Measurements from ENCODE around the gene SMPD3. TPM values are rescaled to one million over a fixed set of nuclear protein-coding genes. Genes with fewer than 3 reads are reported as not detected.

Gene SMPD3
- total RNA-seq, 1 experiment from 2014 or later = 0.70 TPM

- Histone ChIP-seq H4K8ac (replicated peaks; ENCODE audit: insufficient read length, low read depth, low read length) (no peak overlapping the region), H3K79me2 (ENCODE audit: insufficient read depth, low read length) (no peaks in the 10 kb centered on the region), H2AK5ac (ENCODE audit: insufficient read length, low read length) (no peak overlapping the region), H3K9me3 (ENCODE audit: control insufficient read depth, low read depth, low read length) (no peaks in the 10 kb centered on the region), H3K79me1 (ENCODE audit: insufficient read depth, low read depth, low read length, poor library complexity, severe bottlenecking) (no peaks in the 10 kb centered on the region), H2BK15ac (ENCODE audit: low read depth, low read length) (no peak overlapping the region), H3K27me3 (ENCODE audit: insufficient read depth, low read length) (no peaks in the 10 kb centered on the region), H4K5ac (ENCODE audit: insufficient read length, low read depth, low read length) (no peak overlapping the region), H3K14ac (ENCODE audit: insufficient read depth, low read length) (no peak overlapping the region), H3K23ac (ENCODE audit: insufficient read length, low read depth, low read length) (no peak overlapping the region), H4K91ac (ENCODE audit: insufficient read length, low read depth, low read length) (no peak overlapping the region), H3K4ac (ENCODE audit: low read depth, low read length) (no peak overlapping the region), H2BK12ac (ENCODE audit: insufficient read length, low read depth, low read length) (no peak overlapping the region), H3K27ac (ENCODE audit: insufficient read length, low read depth, low read length) (no peak overlapping the region), H3K9ac (ENCODE audit: extremely low read depth, insufficient read length, low read length) (no peak overlapping the region), H3K56ac (ENCODE audit: insufficient read length, low read depth, low read length) (no peak overlapping the region), H3K23me2 (ENCODE audit: insufficient read length, low read depth, low read length, poor library complexity, severe bottlenecking) (no peaks in the 10 kb centered on the region), H3T11ph (ENCODE audit: low read length) (no peak overlapping the region), H3K4me2 (ENCODE audit: insufficient read depth, insufficient read length, low read length) (no peak overlapping the region), H2BK120ac (ENCODE audit: low read depth, low read length, poor library complexity, severe bottlenecking) (no peak overlapping the region), H3K4me1 (ENCODE audit: insufficient read depth, low read length) (no peaks in the 10 kb centered on the region), H3K18ac (ENCODE audit: insufficient read length, low read depth, low read length) (no peak overlapping the region), H2BK5ac (ENCODE audit: insufficient read length, low read length) (no peak overlapping the region), H2AFZ (ENCODE audit: low read length) (no peak overlapping the region), H4K20me1 (ENCODE audit: control insufficient read depth, insufficient read depth, insufficient read length) (no peaks in the 10 kb centered on the region), H2BK20ac (ENCODE audit: low read depth, low read length, poor library complexity, severe bottlenecking) (no peak overlapping the region)
- Mint-ChIP-seq H3K4me1 (peaks cover 5 to 7% of the 10 kb centered on the region in 2 experiments), H3K36me3 (ENCODE audit: insufficient read depth in 1 of 3, low read depth in 3 of 3) (no peaks in the 10 kb centered on the region; a peak in 1 of 7 replicates), H3K4me3 (no peak overlapping the region), H3K27ac (no peak overlapping the region), H3K9me3 (no peaks in the 10 kb centered on the region; a peak in 1 of 5 replicates), H3K27me3 (ENCODE audit: low read depth) (peaks cover 9% of the 10 kb centered on the region)
- TF ChIP-seq CTCF (conservative IDR thresholded peaks at IDR 0.05) = no peak
- no peak for DNase-seq
- no CpG with 5 or more reads among the region's 4 CpGs for WGBS (ENCODE audit: extremely low coverage, insufficient read length, low lambda C conversion rate)
Measured at GRCh38 chr16:68468842-68469241, 20.5 kb upstream of the SMPD3 start.
